Muscle layer of duodenum (tissue), 2 donors: ENCODE results near the gene RPH3AL.
"Not testable (repeated sequence)": the region's sequence is repeated elsewhere in the genome, so short reads cannot be mapped to it uniquely, and the experiment has no call there.

ENCODE experiments used
- H3K27ac ChIP-seq: one replicate; pipeline ENCODE4 v1.7.0; 2013; ENCODE audit warnings: mild to moderate bottlenecking, low read length
- H3K27me3 ChIP-seq: one replicate; pipeline ENCODE4 v1.7.0; 2013; ENCODE audit warnings: low read depth, mild to moderate bottlenecking, control low read depth, low read length
- H3K36me3 ChIP-seq, 2 donors: one replicate each; pipeline ENCODE4 v1.7.0; 2013; ENCODE audit warnings: low read length in 2 of 2, control low read depth in 1 of 2, mild to moderate bottlenecking in 1 of 2; ENCODE audit not compliant: insufficient read depth in 2 of 2, control insufficient read depth in 1 of 2
- H3K4me1 ChIP-seq, 2 donors: one replicate each; pipeline ENCODE4 v1.7.0; 2013; ENCODE audit warnings: low read length in 2 of 2, mild to moderate bottlenecking in 2 of 2, control low read depth in 1 of 2, moderate library complexity in 1 of 2; ENCODE audit not compliant: insufficient read depth in 2 of 2, control insufficient read depth in 1 of 2
- H3K4me3 ChIP-seq, 2 donors: one replicate each; pipeline ENCODE4 v1.7.0; 2013; ENCODE audit warnings: low read length in 2 of 2, low read depth in 1 of 2, mild to moderate bottlenecking in 1 of 2
- H3K9me3 ChIP-seq, 2 donors: one replicate each; pipeline ENCODE4 v1.7.0; 2013; ENCODE audit warnings: low read length in 2 of 2, control low read depth in 1 of 2, mild to moderate bottlenecking in 1 of 2; ENCODE audit not compliant: control insufficient read depth in 1 of 2
- donor health status: healthy.

RPH3AL gene

GRCh38 chr17:378068-378467 lies 25.5 kb upstream of the RPH3AL start:
- H3K4me1 ChIP-seq: no peaks in the 10 kb centered on the region
- H3K36me3 ChIP-seq: no peaks in the 10 kb centered on the region
- H3K27me3 ChIP-seq: no peaks in the 10 kb centered on the region
- H3K9me3 ChIP-seq: no peaks in the 10 kb centered on the region
- no peak overlapping the region for H3K27ac ChIP-seq
- H3K4me3 ChIP-seq: no peak overlapping the region

GRCh38 chr17:376936-377863 lies 24.6 kb upstream of the RPH3AL start:
- no peaks in the 10 kb centered on the region for H3K27me3 ChIP-seq

GRCh38 chr17:373613-374230 lies 21.1 kb upstream of the RPH3AL start:
- no peak overlapping the region for H3K27ac ChIP-seq
- peaks cover 0 to under 1% of the 10 kb centered on the region in 2 donors for H3K9me3 ChIP-seq
- no peak overlapping the region for H3K4me3 ChIP-seq
- no peaks in the 10 kb centered on the region for H3K27me3 ChIP-seq
- H3K4me1 ChIP-seq: no peaks in the 10 kb centered on the region
- no peaks in the 10 kb centered on the region for H3K36me3 ChIP-seq

More at GRCh38 chr17:376936-377863, 24.6 kb upstream of the RPH3AL start:
- Histone ChIP-seq H3K9me3 (no peaks in the 10 kb centered on the region), H3K4me3 (no peak overlapping the region), H3K36me3 (no peaks in the 10 kb centered on the region), H3K27ac (no peak overlapping the region), H3K4me1 (no peaks in the 10 kb centered on the region)

GRCh38 chr17:372157-373152 lies 19.8 kb upstream of the RPH3AL start:
- H3K27me3 ChIP-seq: no peaks in the 10 kb centered on the region
- no peaks in the 10 kb centered on the region for H3K4me1 ChIP-seq
- no peak overlapping the region for H3K4me3 ChIP-seq
- H3K36me3 ChIP-seq: no peaks in the 10 kb centered on the region
- no peak overlapping the region for H3K27ac ChIP-seq
- peaks cover 0 to 5% of the 10 kb centered on the region in 2 donors for H3K9me3 ChIP-seq

GRCh38 chr17:371583-371982 lies 19.0 kb upstream of the RPH3AL start:
- H3K27me3 ChIP-seq: no peaks in the 10 kb centered on the region
- no peak overlapping the region for H3K27ac ChIP-seq
- no peaks in the 10 kb centered on the region for H3K4me1 ChIP-seq
- no peak overlapping the region for H3K4me3 ChIP-seq
- peaks cover 0 to 5% of the 10 kb centered on the region in 2 donors for H3K9me3 ChIP-seq
- no peaks in the 10 kb centered on the region for H3K36me3 ChIP-seq

GRCh38 chr17:367656-368055 lies 15.0 kb upstream of the RPH3AL start:
- H3K4me3 ChIP-seq, H3K4me1 ChIP-seq, H3K27me3 ChIP-seq, H3K27ac ChIP-seq, H3K36me3 ChIP-seq, H3K9me3 ChIP-seq: not testable (repeated sequence)

GRCh38 chr17:366657-367615 lies 14.3 kb upstream of the RPH3AL start:
- not testable (repeated sequence) for H3K4me1 ChIP-seq, H3K27ac ChIP-seq, H3K36me3 ChIP-seq, H3K27me3 ChIP-seq, H3K9me3 ChIP-seq, H3K4me3 ChIP-seq

- no peaks in the 10 kb centered on the region for H3K27me3 ChIP-seq
- H3K36me3 ChIP-seq: no peaks in the 10 kb centered on the region
- H3K4me3 ChIP-seq: no peak overlapping the region
- peaks cover 0 to 5% of the 10 kb centered on the region in 2 donors for H3K9me3 ChIP-seq
- H3K4me1 ChIP-seq: no peaks in the 10 kb centered on the region
- no peak overlapping the region for H3K27ac ChIP-seq
Measured at GRCh38 chr17:364766-365165, 12.2 kb upstream of the RPH3AL start.

GRCh38 chr17:364308-364707 lies 11.7 kb upstream of the RPH3AL start:
- peaks cover 0 to 5% of the 10 kb centered on the region in 2 donors for H3K9me3 ChIP-seq

GRCh38 chr17:362721-363120 lies 10.1 kb upstream of the RPH3AL start:
- Histone ChIP-seq H3K27me3 (no peaks in the 10 kb centered on the region), H3K27ac (no peak overlapping the region), H3K36me3 (no peaks in the 10 kb centered on the region), H3K4me3 (no peak overlapping the region), H3K4me1 (no peaks in the 10 kb centered on the region), H3K9me3 (no peaks in the 10 kb centered on the region)

More at GRCh38 chr17:364308-364707, 11.7 kb upstream of the RPH3AL start:
- no peaks in the 10 kb centered on the region for H3K4me1 ChIP-seq
- H3K27me3 ChIP-seq: no peaks in the 10 kb centered on the region
- no peak overlapping the region for H3K4me3 ChIP-seq
- no peaks in the 10 kb centered on the region for H3K36me3 ChIP-seq
- H3K27ac ChIP-seq: no peak overlapping the region
